Astrocyte (in vitro differentiated cells and primary cell): ENCODE results near the gene TRAF7. TPM values are rescaled to one million over a fixed set of nuclear protein-coding genes. Genes with fewer than 3 reads are reported as not detected.

Experiments used
- DNase-seq: peaks from one replicate; pipeline ENCODE4 v3.0.0-alpha.2; 2010; ENCODE audit warnings: low read depth
- FAIRE-seq: peaks from 2 replicates; lab custom pipeline; 2011; peaks lifted over from hg19 to GRCh38; lab: Jason Lieb, UNC
- H2AFZ ChIP-seq: 2 replicates; pipeline ENCODE4 v1.6.0; 2012; ENCODE audit warnings: low read depth, low read length, inconsistent platforms
- H3K27ac ChIP-seq: 2 replicates; pipeline ENCODE4 v1.5.1; 2011; ENCODE audit warnings: low read depth, low read length, inconsistent platforms
- H3K27me3 ChIP-seq: 2 replicates; pipeline ENCODE4 v1.6.0; 2011; ENCODE audit warnings: low read length, inconsistent platforms; ENCODE audit not compliant: insufficient read depth
- H3K36me3 ChIP-seq: 2 replicates; pipeline ENCODE4 v1.5.1; 2011; ENCODE audit warnings: low read length, inconsistent platforms; ENCODE audit not compliant: insufficient read depth
- H3K4me1 ChIP-seq: 2 replicates; pipeline ENCODE4 v1.5.1; 2011; ENCODE audit warnings: low read length, inconsistent platforms; ENCODE audit not compliant: insufficient read depth
- H3K4me2 ChIP-seq: 2 replicates; pipeline ENCODE4 v1.6.0; 2012; ENCODE audit warnings: low read length, inconsistent platforms
- H3K4me3 ChIP-seq: 2 replicates; pipeline ENCODE4 v1.5.1; 2011; ENCODE audit warnings: low read depth, mild to moderate bottlenecking, low read length, inconsistent platforms; ENCODE audit not compliant: insufficient read depth
- H3K79me2 ChIP-seq: 2 replicates; pipeline ENCODE4 v1.6.0; 2012; ENCODE audit warnings: mild to moderate bottlenecking, low read length, inconsistent platforms; ENCODE audit not compliant: insufficient read depth
- H3K9ac ChIP-seq: 2 replicates; pipeline ENCODE4 v1.6.0; 2012; ENCODE audit warnings: mild to moderate bottlenecking, low read length, inconsistent platforms
- H3K9me3 ChIP-seq: 2 replicates; pipeline ENCODE4 v1.5.1; 2012; ENCODE audit warnings: low read depth, mild to moderate bottlenecking, low read length, inconsistent platforms; ENCODE audit not compliant: insufficient read depth
- H4K20me1 ChIP-seq: 2 replicates; pipeline ENCODE4 v1.6.0; 2012; ENCODE audit warnings: low read length, inconsistent platforms; ENCODE audit not compliant: insufficient read depth
- H3K27ac Mint-ChIP-seq: one replicate; pipeline ENCODE4 v1.8.0; 2021; ENCODE audit warnings: mild to moderate bottlenecking, mixed read lengths; ENCODE audit not compliant: unreplicated experiment
- H3K27me3 Mint-ChIP-seq: one replicate; pipeline ENCODE4 v1.8.0; 2021; ENCODE audit warnings: low read depth, mixed read lengths; ENCODE audit not compliant: unreplicated experiment
- H3K36me3 Mint-ChIP-seq: one replicate; pipeline ENCODE4 v1.8.0; 2021; ENCODE audit warnings: low read depth, mixed read lengths; ENCODE audit not compliant: unreplicated experiment
- H3K4me1 Mint-ChIP-seq: one replicate; pipeline ENCODE4 v1.8.0; 2021; ENCODE audit warnings: low read depth, mixed read lengths; ENCODE audit not compliant: unreplicated experiment
- H3K4me3 Mint-ChIP-seq: one replicate; pipeline ENCODE4 v1.8.0; 2021; ENCODE audit warnings: mild to moderate bottlenecking, moderate library complexity, mixed read lengths; ENCODE audit not compliant: unreplicated experiment
- H3K9me3 Mint-ChIP-seq: one replicate; pipeline ENCODE4 v1.8.0; 2021; ENCODE audit warnings: mild to moderate bottlenecking, mixed read lengths; ENCODE audit not compliant: unreplicated experiment
- EZH2 ChIP-seq: IDR thresholded peaks from 2 replicates; pipeline ENCODE4 v1.6.1; 2012; ENCODE audit warnings: mild to moderate bottlenecking, low read length, inconsistent platforms; ENCODE audit not compliant: insufficient read depth
- total RNA-seq: library from RNA; stranded (reverse); gene quantifications from 2 replicates; pipeline ENCODE4 v1.2.1, GENCODE V29; 2021
- TF ChIP-seq, protein P1 (sequence below): IDR thresholded peaks from 2 replicates; pipeline ENCODE4 v1.5.1; 2011; ENCODE audit warnings: low read depth, mild to moderate bottlenecking, inconsistent platforms, low read length, moderate library complexity; ENCODE audit not compliant: insufficient read depth

The TRAF7 gene
- total RNA-seq, 1 donor from 2014 or later = 92.1 TPM

GRCh38 chr16:2194852-2195321 lies 39.3 kb downstream of the TRAF7 start:
- H3K27ac Mint-ChIP-seq = no peak overlapping the region
- no peaks in the 10 kb centered on the region for H3K9me3 Mint-ChIP-seq
- Histone ChIP-seq H3K27ac (no peak overlapping the region), H3K79me2 (no peaks in the 10 kb centered on the region), H3K4me1 (no peaks in the 10 kb centered on the region), H3K4me2 (no peak overlapping the region), H3K27me3 (peaks cover 26% of the 10 kb centered on the region), H2AFZ (no peak overlapping the region), H3K9ac (no peak overlapping the region), H3K4me3 (no peak overlapping the region), H3K36me3 (no peaks in the 10 kb centered on the region), H3K9me3 (no peaks in the 10 kb centered on the region), H4K20me1 (peaks cover 11% of the 10 kb centered on the region)
- no peak for FAIRE-seq
- TF ChIP-seq EZH2 = no peak
- TF ChIP-seq, protein P1, sequence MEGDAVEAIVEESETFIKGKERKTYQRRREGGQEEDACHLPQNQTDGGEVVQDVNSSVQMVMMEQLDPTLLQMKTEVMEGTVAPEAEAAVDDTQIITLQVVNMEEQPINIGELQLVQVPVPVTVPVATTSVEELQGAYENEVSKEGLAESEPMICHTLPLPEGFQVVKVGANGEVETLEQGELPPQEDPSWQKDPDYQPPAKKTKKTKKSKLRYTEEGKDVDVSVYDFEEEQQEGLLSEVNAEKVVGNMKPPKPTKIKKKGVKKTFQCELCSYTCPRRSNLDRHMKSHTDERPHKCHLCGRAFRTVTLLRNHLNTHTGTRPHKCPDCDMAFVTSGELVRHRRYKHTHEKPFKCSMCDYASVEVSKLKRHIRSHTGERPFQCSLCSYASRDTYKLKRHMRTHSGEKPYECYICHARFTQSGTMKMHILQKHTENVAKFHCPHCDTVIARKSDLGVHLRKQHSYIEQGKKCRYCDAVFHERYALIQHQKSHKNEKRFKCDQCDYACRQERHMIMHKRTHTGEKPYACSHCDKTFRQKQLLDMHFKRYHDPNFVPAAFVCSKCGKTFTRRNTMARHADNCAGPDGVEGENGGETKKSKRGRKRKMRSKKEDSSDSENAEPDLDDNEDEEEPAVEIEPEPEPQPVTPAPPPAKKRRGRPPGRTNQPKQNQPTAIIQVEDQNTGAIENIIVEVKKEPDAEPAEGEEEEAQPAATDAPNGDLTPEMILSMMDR = no peak
- DNase-seq = no peak
- peaks cover 3% of the 10 kb centered on the region for H3K36me3 Mint-ChIP-seq
- peaks cover 39% of the 10 kb centered on the region for H3K27me3 Mint-ChIP-seq
- no peak overlapping the region for H3K4me3 Mint-ChIP-seq
- H3K4me1 Mint-ChIP-seq = no peaks in the 10 kb centered on the region

DNA sequence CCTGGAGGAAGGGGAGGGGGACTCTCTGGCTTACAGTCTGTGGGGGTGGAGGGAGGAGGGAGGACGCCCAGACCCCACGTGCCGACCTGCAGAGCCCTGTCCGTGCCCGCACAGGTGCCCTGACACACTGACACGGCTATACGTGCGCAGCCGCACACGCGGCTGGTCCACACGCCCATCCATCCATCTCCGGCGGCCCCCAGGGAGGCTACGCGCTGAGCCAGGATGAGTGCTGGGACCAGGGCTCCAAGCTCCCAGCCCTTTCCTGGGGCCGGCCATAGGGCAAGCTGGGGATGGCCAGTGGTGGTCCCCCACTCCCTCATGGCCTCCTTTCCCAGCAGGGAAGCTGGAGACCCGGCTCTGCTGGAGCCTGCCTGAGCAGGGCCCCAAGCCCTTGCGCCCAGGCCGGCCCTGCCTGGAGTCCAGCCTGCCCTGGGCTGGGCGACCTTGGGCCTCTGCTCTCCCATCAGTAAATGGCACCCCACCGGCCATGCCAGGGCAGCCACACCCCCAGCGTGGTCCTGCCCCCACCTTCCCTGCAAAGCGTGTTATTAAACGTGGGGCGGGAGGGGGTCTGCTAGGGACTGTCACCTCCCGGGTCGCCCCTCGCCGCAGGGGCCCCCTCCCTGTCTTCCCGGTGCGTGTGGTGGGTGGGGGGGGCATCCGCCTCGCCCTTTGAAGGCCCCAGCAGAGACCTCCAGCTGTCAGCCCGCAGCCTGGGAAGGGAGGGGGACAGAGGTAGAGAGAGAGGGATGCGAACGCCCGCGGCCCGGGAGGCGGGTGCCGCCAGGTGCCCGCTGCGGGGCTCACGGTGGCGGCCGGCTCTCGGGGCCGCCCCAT lies 40.0 kb downstream of the TRAF7 start:
- DNase-seq = no peak
- TF ChIP-seq EZH2 = peak; percentile 97
- TF ChIP-seq, protein P1 = no peak
- FAIRE-seq = no peak
- Histone ChIP-seq H3K9me3 (no peaks in the 10 kb centered on the region), H3K27ac (no peak overlapping the region), H3K4me1 (no peaks in the 10 kb centered on the region), H3K4me2 (peak overlapping the region; percentile 70), H2AFZ (no peak overlapping the region), H3K4me3 (no peak overlapping the region), H3K9ac (no peak overlapping the region), H3K27me3 (peaks cover 26% of the 10 kb centered on the region), H3K79me2 (no peaks in the 10 kb centered on the region), H3K36me3 (no peaks in the 10 kb centered on the region), H4K20me1 (peaks cover 11% of the 10 kb centered on the region)
- Mint-ChIP-seq H3K4me3 (peak overlapping the region; percentile 40), H3K4me1 (no peaks in the 10 kb centered on the region), H3K27ac (no peak overlapping the region), H3K36me3 (peaks cover 3% of the 10 kb centered on the region), H3K27me3 (peaks cover 46% of the 10 kb centered on the region), H3K9me3 (no peaks in the 10 kb centered on the region)
